ENCODE measurements around the gene TMTC2. TPM values are rescaled to one million over a fixed set of nuclear protein-coding genes. Genes with fewer than 3 reads are reported as not detected.

The TMTC2 gene
- total RNA-seq, 1 experiment from 2014 or later: 1.7 TPM

- POLR2A ChIA-PET: no interaction called here
- intact Hi-C loops (cut with micrococcal nuclease): no loop called here
- CTCF ChIA-PET: interaction anchor here (0.6 to 2.8 kb wide), 2 partner anchors 78 to 121 kb away, joined by 3 to 11 read pairs; partner anchors contain the start of gene TMTC2
- Mint-ChIP-seq H3K27ac (ENCODE audit: low read depth, unreplicated experiment) (no peak overlapping the region), H3K36me3 (ENCODE audit: insufficient read depth, unreplicated experiment) (no peaks in the 10 kb centered on the region), H3K4me3 (ENCODE audit: unreplicated experiment) (no peak overlapping the region), H3K4me1 (ENCODE audit: insufficient read depth, unreplicated experiment) (peaks cover 6% of the 10 kb centered on the region), H3K27me3 (ENCODE audit: insufficient read depth, unreplicated experiment) (no peaks in the 10 kb centered on the region), H3K9me3 (ENCODE audit: unreplicated experiment) (no peaks in the 10 kb centered on the region)
- no peak for DNase-seq (ENCODE audit: unreplicated experiment)
- BruUV-seq (replicated peaks): no TSS peak
- no peak for TF ChIP-seq CTCF (IDR thresholded peaks at IDR 0.05; ENCODE audit: unreplicated experiment)
Observed at GRCh38 chr12:82807132-82807737, 120.5 kb downstream of the TMTC2 start.

- no peak overlapping the region for H3K27ac Mint-ChIP-seq (ENCODE audit: low read depth, unreplicated experiment)
- H3K9me3 Mint-ChIP-seq (ENCODE audit: unreplicated experiment): no peaks in the 10 kb centered on the region
- TF ChIP-seq CTCF (IDR thresholded peaks at IDR 0.05; ENCODE audit: unreplicated experiment): no peak
- no peak for DNase-seq (ENCODE audit: unreplicated experiment)
- BruUV-seq (replicated peaks): no TSS peak
- H3K27me3 Mint-ChIP-seq (ENCODE audit: insufficient read depth, unreplicated experiment): no peaks in the 10 kb centered on the region
- no peaks in the 10 kb centered on the region for H3K4me1 Mint-ChIP-seq (ENCODE audit: insufficient read depth, unreplicated experiment)
- intact Hi-C loops (cut with micrococcal nuclease): no loop called here
- ChIA-PET CTCF (no interaction called here), POLR2A (no interaction called here)
- no peak overlapping the region for H3K4me3 Mint-ChIP-seq (ENCODE audit: unreplicated experiment)
- H3K36me3 Mint-ChIP-seq (ENCODE audit: insufficient read depth, unreplicated experiment): no peaks in the 10 kb centered on the region
Observed at GRCh38 chr12:82810568-82810967, 123.9 kb downstream of the TMTC2 start.

- intact Hi-C loops (cut with micrococcal nuclease): no loop called here
- H3K27me3 Mint-ChIP-seq (ENCODE audit: insufficient read depth, unreplicated experiment): no peaks in the 10 kb centered on the region
- TF ChIP-seq CTCF (IDR thresholded peaks at IDR 0.05; ENCODE audit: unreplicated experiment): no peak
- H3K36me3 Mint-ChIP-seq (ENCODE audit: insufficient read depth, unreplicated experiment): no peaks in the 10 kb centered on the region
- no peak overlapping the region for H3K27ac Mint-ChIP-seq (ENCODE audit: low read depth, unreplicated experiment)
- H3K4me3 Mint-ChIP-seq (ENCODE audit: unreplicated experiment): no peak overlapping the region
- POLR2A ChIA-PET: no interaction called here
- no peaks in the 10 kb centered on the region for H3K4me1 Mint-ChIP-seq (ENCODE audit: insufficient read depth, unreplicated experiment)
- H3K9me3 Mint-ChIP-seq (ENCODE audit: unreplicated experiment): no peaks in the 10 kb centered on the region
- BruUV-seq (replicated peaks): no TSS peak
- CTCF ChIA-PET: no interaction called here
- DNase-seq (ENCODE audit: unreplicated experiment): no peak
Observed at GRCh38 chr12:82817368-82817767, 130.7 kb downstream of the TMTC2 start.

GRCh38 chr12:82818271-82819035 is 131.7 kb downstream of the TMTC2 start:
- Mint-ChIP-seq H3K4me3 (ENCODE audit: unreplicated experiment) (no peak overlapping the region), H3K4me1 (ENCODE audit: insufficient read depth, unreplicated experiment) (no peaks in the 10 kb centered on the region), H3K27me3 (ENCODE audit: insufficient read depth, unreplicated experiment) (no peaks in the 10 kb centered on the region), H3K36me3 (ENCODE audit: insufficient read depth, unreplicated experiment) (no peaks in the 10 kb centered on the region), H3K27ac (ENCODE audit: low read depth, unreplicated experiment) (no peak overlapping the region), H3K9me3 (ENCODE audit: unreplicated experiment) (no peaks in the 10 kb centered on the region)
- no peak for DNase-seq (ENCODE audit: unreplicated experiment)
- POLR2A ChIA-PET: no interaction called here
- no TSS peak for BruUV-seq (replicated peaks)
- CTCF ChIA-PET: no interaction called here
- intact Hi-C loops (cut with micrococcal nuclease): no loop called here
- no peak for TF ChIP-seq CTCF (IDR thresholded peaks at IDR 0.05; ENCODE audit: unreplicated experiment)
